ENCODE measurements around the gene MKS1.

MKS1 gene

DNA sequence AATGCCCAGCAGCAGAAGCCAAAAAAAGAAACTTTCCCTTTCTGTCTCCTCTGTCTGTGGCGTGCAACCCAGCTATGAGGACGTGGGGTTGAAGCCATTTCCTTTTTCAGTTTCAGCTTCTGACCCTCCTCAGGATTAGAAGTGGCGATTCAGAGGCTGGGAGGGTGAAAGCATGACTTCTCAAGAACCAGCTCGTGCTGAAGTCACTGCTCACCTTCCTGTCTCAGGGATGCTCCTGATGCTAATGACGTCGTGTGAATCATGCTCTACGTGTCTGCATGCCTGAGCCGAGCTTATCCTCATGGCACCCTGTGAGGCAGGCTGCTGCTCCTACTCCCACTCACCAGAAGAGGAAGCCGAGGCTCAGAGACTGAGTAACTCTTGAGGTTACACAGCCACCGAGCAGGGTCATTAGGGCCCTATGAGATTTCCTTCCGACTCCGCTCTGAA lies 13.7 kb upstream of the MKS1 start:
- Histone ChIP-seq H3K9me3 (ENCODE audit: insufficient read depth, low read length) (no peaks in the 10 kb centered on the region), H2AFZ (ENCODE audit: low read depth, low read length) (no peak overlapping the region), H3K4me3 (ENCODE audit: low read length) (no peak overlapping the region), H3K4me2 (ENCODE audit: low read length) (peak overlapping the region; percentile 29), H3K79me2 (ENCODE audit: low read length) (no peaks in the 10 kb centered on the region), H3K9ac (ENCODE audit: low read length) (no peak overlapping the region), H3K27me3 (ENCODE audit: low read depth, low read length) (peaks cover 53% of the 10 kb centered on the region), H4K20me1 (ENCODE audit: insufficient read depth, low read length) (no peaks in the 10 kb centered on the region; the same call in 1 of the 2 replicates), H3K4me1 (ENCODE audit: low read length) (peaks cover 16% of the 10 kb centered on the region), H3K27ac (ENCODE audit: low read length) (no peak overlapping the region), H3K36me3 (replicated peaks; ENCODE audit: low read depth, low read length) (no peaks in the 10 kb centered on the region)
- TF ChIP-seq, protein P1, sequence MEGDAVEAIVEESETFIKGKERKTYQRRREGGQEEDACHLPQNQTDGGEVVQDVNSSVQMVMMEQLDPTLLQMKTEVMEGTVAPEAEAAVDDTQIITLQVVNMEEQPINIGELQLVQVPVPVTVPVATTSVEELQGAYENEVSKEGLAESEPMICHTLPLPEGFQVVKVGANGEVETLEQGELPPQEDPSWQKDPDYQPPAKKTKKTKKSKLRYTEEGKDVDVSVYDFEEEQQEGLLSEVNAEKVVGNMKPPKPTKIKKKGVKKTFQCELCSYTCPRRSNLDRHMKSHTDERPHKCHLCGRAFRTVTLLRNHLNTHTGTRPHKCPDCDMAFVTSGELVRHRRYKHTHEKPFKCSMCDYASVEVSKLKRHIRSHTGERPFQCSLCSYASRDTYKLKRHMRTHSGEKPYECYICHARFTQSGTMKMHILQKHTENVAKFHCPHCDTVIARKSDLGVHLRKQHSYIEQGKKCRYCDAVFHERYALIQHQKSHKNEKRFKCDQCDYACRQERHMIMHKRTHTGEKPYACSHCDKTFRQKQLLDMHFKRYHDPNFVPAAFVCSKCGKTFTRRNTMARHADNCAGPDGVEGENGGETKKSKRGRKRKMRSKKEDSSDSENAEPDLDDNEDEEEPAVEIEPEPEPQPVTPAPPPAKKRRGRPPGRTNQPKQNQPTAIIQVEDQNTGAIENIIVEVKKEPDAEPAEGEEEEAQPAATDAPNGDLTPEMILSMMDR (IDR thresholded peaks at IDR 0.05; ENCODE audit: low read depth, low read length), result no peak
- no peak for TF ChIP-seq EZH2phosphoT487 (IDR thresholded peaks at IDR 0.05; ENCODE audit: low read depth)

DNA sequence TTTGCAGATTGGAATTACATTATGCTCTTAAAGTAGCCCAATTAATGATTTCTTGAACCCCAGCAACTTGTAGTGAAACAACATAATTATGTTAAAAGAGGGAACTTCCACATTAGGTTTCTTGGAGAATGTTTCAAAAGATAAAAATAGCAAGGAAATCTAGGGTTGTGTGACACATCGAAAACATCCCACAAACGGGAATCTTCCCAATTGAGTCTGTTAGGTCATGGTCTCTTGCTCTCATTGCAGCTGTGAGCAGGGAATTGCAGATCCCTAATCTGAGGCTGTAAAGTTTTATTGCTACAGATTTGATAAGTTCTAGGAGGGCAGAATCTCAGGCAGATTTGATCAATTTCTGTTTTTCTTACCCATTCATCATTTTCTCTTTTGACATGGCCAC lies 12.6 kb upstream of the MKS1 start:
- H3K9me3 ChIP-seq (ENCODE audit: insufficient read depth, low read length), result no peaks in the 10 kb centered on the region
- no peak for TF ChIP-seq EZH2phosphoT487 (IDR thresholded peaks at IDR 0.05; ENCODE audit: low read depth)
- TF ChIP-seq, protein P1 (IDR thresholded peaks at IDR 0.05; ENCODE audit: low read depth, low read length), result no peak
- H3K9ac ChIP-seq (ENCODE audit: low read length), result no peak overlapping the region
- H3K79me2 ChIP-seq (ENCODE audit: low read length), result no peaks in the 10 kb centered on the region
- H3K4me2 ChIP-seq (ENCODE audit: low read length), result no peak overlapping the region
- H3K4me3 ChIP-seq (ENCODE audit: low read length), result no peak overlapping the region
- no peak overlapping the region for H3K27ac ChIP-seq (ENCODE audit: low read length)
- no peaks in the 10 kb centered on the region; the same call in 1 of the 2 replicates for H4K20me1 ChIP-seq (ENCODE audit: insufficient read depth, low read length)
- peaks cover 16% of the 10 kb centered on the region for H3K4me1 ChIP-seq (ENCODE audit: low read length)
- H3K27me3 ChIP-seq (ENCODE audit: low read depth, low read length), result peaks cover 45% of the 10 kb centered on the region
- no peaks in the 10 kb centered on the region for H3K36me3 ChIP-seq (replicated peaks; ENCODE audit: low read depth, low read length)
- no peak overlapping the region for H2AFZ ChIP-seq (ENCODE audit: low read depth, low read length)

DNA sequence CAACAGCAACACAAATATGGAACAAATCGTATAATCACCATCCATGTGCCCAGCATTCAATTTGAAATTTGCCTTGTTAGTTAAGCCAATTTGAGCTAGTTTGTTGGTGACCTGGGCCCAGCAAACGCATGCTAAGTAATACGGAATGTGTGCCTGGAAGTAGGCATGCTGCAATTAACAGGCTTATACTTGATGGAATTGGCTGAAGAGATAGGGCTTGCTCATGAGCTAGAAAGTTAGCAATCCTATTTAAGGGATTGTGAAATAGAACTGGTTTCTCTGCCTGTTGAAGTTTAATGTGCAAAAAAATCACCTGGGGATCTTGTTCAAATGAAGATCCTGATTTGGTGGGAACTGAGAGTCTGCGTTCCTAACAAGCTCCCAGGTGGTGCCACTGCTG lies 10.8 kb upstream of the MKS1 start:
- Histone ChIP-seq H3K4me2 (ENCODE audit: low read length) (no peak overlapping the region), H3K4me1 (ENCODE audit: low read length) (peaks cover 16% of the 10 kb centered on the region), H3K27ac (ENCODE audit: low read length) (no peak overlapping the region), H3K9me3 (ENCODE audit: insufficient read depth, low read length) (no peaks in the 10 kb centered on the region), H3K4me3 (ENCODE audit: low read length) (no peak overlapping the region), H3K27me3 (ENCODE audit: low read depth, low read length) (peaks cover 28% of the 10 kb centered on the region), H3K79me2 (ENCODE audit: low read length) (no peaks in the 10 kb centered on the region), H4K20me1 (ENCODE audit: insufficient read depth, low read length) (no peaks in the 10 kb centered on the region; the same call in 1 of the 2 replicates), H3K9ac (ENCODE audit: low read length) (no peak overlapping the region), H3K36me3 (replicated peaks; ENCODE audit: low read depth, low read length) (no peaks in the 10 kb centered on the region), H2AFZ (ENCODE audit: low read depth, low read length) (no peak overlapping the region)
- no peak for TF ChIP-seq EZH2phosphoT487 (IDR thresholded peaks at IDR 0.05; ENCODE audit: low read depth)
- TF ChIP-seq, protein P1 (IDR thresholded peaks at IDR 0.05; ENCODE audit: low read depth, low read length), result no peak

DNA sequence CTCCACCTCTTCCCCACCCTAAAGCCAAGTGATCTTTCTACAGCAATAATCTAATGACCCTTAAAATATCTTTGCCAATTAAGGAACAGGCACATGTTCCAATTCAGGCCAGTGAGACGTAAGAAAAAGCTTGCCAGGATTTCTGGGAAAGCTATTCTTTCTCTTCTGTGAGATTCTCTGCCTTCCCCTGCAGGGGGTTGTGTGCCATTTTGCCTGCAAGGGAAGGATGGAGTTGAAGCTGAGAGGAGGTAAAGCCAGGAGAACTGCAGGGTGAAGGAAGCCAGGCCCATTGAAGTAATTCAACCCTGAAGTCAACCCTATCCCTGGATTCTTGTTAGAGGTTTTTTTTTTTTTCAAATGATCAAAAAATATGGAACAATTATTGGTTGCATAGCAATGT lies 10.3 kb upstream of the MKS1 start:
- Histone ChIP-seq H3K4me3 (ENCODE audit: low read length) (no peak overlapping the region), H3K4me2 (ENCODE audit: low read length) (no peak overlapping the region), H3K27ac (ENCODE audit: low read length) (no peak overlapping the region), H3K9ac (ENCODE audit: low read length) (no peak overlapping the region), H3K79me2 (ENCODE audit: low read length) (no peaks in the 10 kb centered on the region), H4K20me1 (ENCODE audit: insufficient read depth, low read length) (no peaks in the 10 kb centered on the region; the same call in 1 of the 2 replicates), H3K9me3 (ENCODE audit: insufficient read depth, low read length) (no peaks in the 10 kb centered on the region), H2AFZ (ENCODE audit: low read depth, low read length) (no peak overlapping the region), H3K27me3 (ENCODE audit: low read depth, low read length) (peaks cover 23% of the 10 kb centered on the region), H3K4me1 (ENCODE audit: low read length) (peaks cover 17% of the 10 kb centered on the region), H3K36me3 (replicated peaks; ENCODE audit: low read depth, low read length) (no peaks in the 10 kb centered on the region)
- TF ChIP-seq, protein P1 (IDR thresholded peaks at IDR 0.05; ENCODE audit: low read depth, low read length), result no peak
- TF ChIP-seq EZH2phosphoT487 (IDR thresholded peaks at IDR 0.05; ENCODE audit: low read depth), result no peak
